ENCODE measurements around the gene SRP68.

Gene SRP68

GRCh38 chr17:76097716-76098295 is 25.5 kb upstream of the SRP68 start:
- DNase-seq (ENCODE audit: low read depth): no peak
- no peak for TF ChIP-seq CTCF (IDR thresholded peaks at IDR 0.05; ENCODE audit: control insufficient read depth, insufficient read depth, low read depth, low read length, missing control alignments)
- H3K4me3 ChIP-seq (ENCODE audit: control insufficient read depth, low read depth, low read length): no peak overlapping the region

DNA sequence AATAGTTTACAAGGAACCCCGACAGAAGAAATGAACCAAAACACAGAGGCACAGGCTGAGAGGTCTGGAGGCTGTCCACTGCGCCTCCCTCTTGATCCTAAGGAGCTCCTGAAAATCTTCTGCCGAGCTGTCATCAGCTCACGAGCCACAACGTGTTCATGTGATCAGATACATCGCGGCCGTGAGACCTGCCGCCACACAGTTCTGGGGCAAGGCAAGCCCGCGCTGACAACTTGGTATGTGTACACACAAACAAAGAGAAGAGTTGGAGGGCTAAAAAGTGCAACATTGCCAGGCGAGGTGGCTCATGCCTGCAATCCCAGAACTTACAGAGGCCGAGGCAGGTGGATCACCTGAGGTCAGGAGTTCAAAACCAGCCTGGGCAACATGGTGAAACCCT is 23.6 kb upstream of the SRP68 start:
- no peak overlapping the region for H3K4me3 ChIP-seq (ENCODE audit: control insufficient read depth, low read depth, low read length)
- no peak for TF ChIP-seq CTCF (IDR thresholded peaks at IDR 0.05; ENCODE audit: control insufficient read depth, insufficient read depth, low read depth, low read length, missing control alignments)
- no peak for DNase-seq (ENCODE audit: low read depth)

DNA sequence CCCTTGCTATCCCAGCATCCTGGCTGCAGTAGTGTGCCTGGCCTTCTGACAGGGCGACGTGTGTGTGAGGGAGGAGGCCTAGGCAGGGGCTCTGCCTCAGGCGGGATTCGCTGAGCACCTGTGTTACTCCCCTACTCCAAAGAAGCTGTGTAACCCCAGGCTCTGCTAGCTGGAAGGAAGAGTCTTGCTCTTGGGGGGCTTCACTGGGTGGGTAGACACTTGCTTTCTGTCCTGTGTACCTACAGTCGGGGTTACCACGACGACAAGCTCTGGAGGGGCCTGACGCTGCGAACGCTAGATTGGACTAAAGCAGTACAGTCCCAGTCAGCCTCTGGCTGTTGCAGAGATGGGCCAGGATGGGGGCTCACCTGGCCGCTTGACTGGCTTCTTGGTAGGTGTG is 21.7 kb upstream of the SRP68 start:
- no peak overlapping the region for H3K4me3 ChIP-seq (ENCODE audit: control insufficient read depth, low read depth, low read length)
- no peak for DNase-seq (ENCODE audit: low read depth)
- TF ChIP-seq CTCF (IDR thresholded peaks at IDR 0.05; ENCODE audit: control insufficient read depth, insufficient read depth, low read depth, low read length, missing control alignments): no peak

- H3K4me3 ChIP-seq (ENCODE audit: control insufficient read depth, low read depth, low read length): no peak overlapping the region
- no peak for TF ChIP-seq CTCF (IDR thresholded peaks at IDR 0.05; ENCODE audit: control insufficient read depth, insufficient read depth, low read depth, low read length, missing control alignments)
- DNase-seq (ENCODE audit: low read depth): no peak
These were observed 20.5 kb upstream of the SRP68 start for GRCh38 chr17:76092526-76093413.

GRCh38 chr17:76091526-76092286 is 19.4 kb upstream of the SRP68 start:
- TF ChIP-seq CTCF (IDR thresholded peaks at IDR 0.05; ENCODE audit: control insufficient read depth, insufficient read depth, low read depth, low read length, missing control alignments): no peak
- H3K4me3 ChIP-seq (ENCODE audit: control insufficient read depth, low read depth, low read length): no peak overlapping the region
- DNase-seq (ENCODE audit: low read depth): no peak

DNA sequence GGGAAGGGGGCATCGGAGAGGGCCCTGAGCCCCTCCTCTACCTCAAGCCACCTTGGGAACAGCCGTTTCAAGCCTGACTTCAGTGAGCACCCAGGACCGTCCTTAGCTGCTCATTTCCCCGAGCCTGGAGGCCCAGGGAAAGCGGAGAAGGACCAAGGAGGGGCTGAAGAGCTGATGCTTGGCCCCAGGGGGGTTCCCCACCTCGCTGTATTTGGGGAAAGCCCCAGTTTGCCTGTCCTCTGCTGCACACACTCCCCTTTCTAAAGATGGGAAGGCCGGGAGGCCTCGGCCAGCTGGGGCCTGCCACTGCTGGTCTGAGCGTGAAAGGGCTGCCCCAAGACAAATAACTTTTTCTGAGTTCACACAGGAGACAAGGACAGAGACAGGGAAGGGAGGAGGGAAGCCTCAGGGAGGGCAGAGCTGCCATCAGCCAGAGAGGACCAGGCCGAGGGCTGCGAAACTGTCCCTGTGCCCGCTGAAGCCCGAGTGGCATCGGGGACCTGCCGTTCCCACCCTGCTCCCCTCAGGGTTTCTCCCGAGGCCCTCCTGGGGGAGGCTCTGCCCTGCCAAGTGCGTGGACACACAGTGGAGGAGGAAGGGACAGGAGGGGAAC is 18.3 kb upstream of the SRP68 start:
- TF ChIP-seq CTCF (IDR thresholded peaks at IDR 0.05; ENCODE audit: control insufficient read depth, insufficient read depth, low read depth, low read length, missing control alignments): no peak
- DNase-seq (ENCODE audit: low read depth): no peak
- no peak overlapping the region for H3K4me3 ChIP-seq (ENCODE audit: control insufficient read depth, low read depth, low read length)
